Thoracic aorta (tissue), 2 donors: Measurements from ENCODE around the gene NECTIN4. TPM values are rescaled to one million over a fixed set of nuclear protein-coding genes. Genes with fewer than 3 reads are reported as not detected.
"Not testable (repeated sequence)": the region's sequence is repeated elsewhere in the genome, so short reads cannot be mapped to it uniquely, and the experiment has no call there.

ENCODE experiments used
- ATAC-seq: fragments of 150-250 bp; one replicate; pipeline ENCODE4 v1.8.0; 2017; ENCODE audit warnings: low read depth; ENCODE audit not compliant: insufficient number of reproducible peaks, low FRiP score
- DNase-seq: peaks from one replicate; pipeline ENCODE4 v3.0.0-alpha.2; 2020; ENCODE audit warnings: low spot score
- H3K27ac ChIP-seq, 2 donors: fragments of 200-600 bp; sonication (generic); 1 replicate in 1 of 2; 2 replicates in 1 of 2; pipeline ENCODE4 v1.5.1; 2016; ENCODE audit warnings: mild to moderate bottlenecking in 2 of 2, moderate library complexity in 2 of 2
- H3K27me3 ChIP-seq: fragments of 200-600 bp; sonication (generic); replicated peaks from 2 replicates; pipeline ENCODE4 v1.6.0; 2016; ENCODE audit warnings: mild to moderate bottlenecking; ENCODE audit not compliant: insufficient read depth
- H3K36me3 ChIP-seq: fragments of 200-600 bp; sonication (generic); one replicate; pipeline ENCODE4 v1.5.1; 2016
- H3K4me1 ChIP-seq, 2 donors: fragments of 200-600 bp; sonication (generic); 1 replicate in 1 of 2; 2 replicates in 1 of 2; pipeline versions ENCODE4 v1.5.1 to v1.6.0; 2016; ENCODE audit warnings: low read depth in 2 of 2, mild to moderate bottlenecking in 1 of 2; ENCODE audit not compliant: control insufficient read depth in 1 of 2
- H3K4me3 ChIP-seq: fragments of 200-600 bp; sonication (generic); 2 replicates; pipeline ENCODE4 v1.5.1; 2016; ENCODE audit warnings: mild to moderate bottlenecking
- H3K9me3 ChIP-seq: fragments of 200-600 bp; sonication (generic); 2 replicates; pipeline ENCODE4 v1.5.1; 2016
- CTCF ChIP-seq: fragments of 200-600 bp; sonication (generic); IDR thresholded peaks from one replicate; pipeline ENCODE4 v1.5.1; 2019; ENCODE audit warnings: antibody characterized with exemption
- total RNA-seq, 2 donors: library from RNA; depleted of rRNA; stranded (reverse); fragments of >200 nt; gene quantifications; one replicate each; pipeline versions ENCODE4 v1.1.0 to v1.2.3, GENCODE V29; 2016

The NECTIN4 gene
- total RNA-seq, 2 donors from 2014 or later, result 0.14 TPM; not detected in 1

GRCh38 chr1:161121834-161122233 is 32.5 kb upstream of the NECTIN4 start:
- Histone ChIP-seq H3K36me3 (peaks cover 33% of the 10 kb centered on the region), H3K4me1 (peaks cover 10 to 26% of the 10 kb centered on the region in 2 donors), H3K9me3 (no peaks in the 10 kb centered on the region), H3K27ac (no peak overlapping the region), H3K27me3 (no peaks in the 10 kb centered on the region), H3K4me3 (no peak overlapping the region)
- no peak for ATAC-seq
- TF ChIP-seq CTCF, result no peak
- no peak for DNase-seq

DNA sequence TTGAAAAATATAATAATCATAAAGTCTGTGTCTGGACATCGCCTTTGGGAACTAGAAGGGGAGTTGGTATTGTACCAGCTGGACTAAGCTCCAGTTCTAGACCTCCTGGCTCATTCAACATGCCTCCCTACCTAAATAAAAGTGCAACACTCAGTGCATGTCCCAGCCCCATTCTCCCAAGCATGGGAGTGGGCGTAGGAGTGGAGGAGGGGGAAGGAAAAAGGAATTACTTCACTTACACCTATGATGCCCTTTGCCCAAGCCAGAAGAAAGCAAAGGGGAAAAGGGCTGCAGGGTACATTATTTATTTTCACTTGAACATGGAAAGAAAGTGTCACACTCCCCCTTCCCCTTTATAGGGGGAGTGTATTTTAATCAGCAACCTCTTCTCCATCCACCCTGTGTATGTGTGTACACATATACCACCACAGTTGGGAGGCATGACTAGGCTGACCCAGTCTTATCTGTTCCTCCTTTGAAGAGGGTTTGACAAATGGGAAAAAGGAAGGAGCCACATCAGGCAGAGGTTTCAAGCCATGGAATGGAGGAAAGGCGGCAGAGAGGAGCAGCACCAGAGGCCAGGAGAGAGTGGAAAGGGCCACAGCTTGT is 31.8 kb upstream of the NECTIN4 start:
- DNase-seq, result no peak
- ATAC-seq, result no peak
- Histone ChIP-seq H3K36me3 (peaks cover 33% of the 10 kb centered on the region), H3K27me3 (no peaks in the 10 kb centered on the region), H3K4me1 (peaks cover 17 to 33% of the 10 kb centered on the region in 2 donors), H3K27ac (no peak overlapping the region), H3K9me3 (no peaks in the 10 kb centered on the region), H3K4me3 (no peak overlapping the region)
- no peak for TF ChIP-seq CTCF

DNA sequence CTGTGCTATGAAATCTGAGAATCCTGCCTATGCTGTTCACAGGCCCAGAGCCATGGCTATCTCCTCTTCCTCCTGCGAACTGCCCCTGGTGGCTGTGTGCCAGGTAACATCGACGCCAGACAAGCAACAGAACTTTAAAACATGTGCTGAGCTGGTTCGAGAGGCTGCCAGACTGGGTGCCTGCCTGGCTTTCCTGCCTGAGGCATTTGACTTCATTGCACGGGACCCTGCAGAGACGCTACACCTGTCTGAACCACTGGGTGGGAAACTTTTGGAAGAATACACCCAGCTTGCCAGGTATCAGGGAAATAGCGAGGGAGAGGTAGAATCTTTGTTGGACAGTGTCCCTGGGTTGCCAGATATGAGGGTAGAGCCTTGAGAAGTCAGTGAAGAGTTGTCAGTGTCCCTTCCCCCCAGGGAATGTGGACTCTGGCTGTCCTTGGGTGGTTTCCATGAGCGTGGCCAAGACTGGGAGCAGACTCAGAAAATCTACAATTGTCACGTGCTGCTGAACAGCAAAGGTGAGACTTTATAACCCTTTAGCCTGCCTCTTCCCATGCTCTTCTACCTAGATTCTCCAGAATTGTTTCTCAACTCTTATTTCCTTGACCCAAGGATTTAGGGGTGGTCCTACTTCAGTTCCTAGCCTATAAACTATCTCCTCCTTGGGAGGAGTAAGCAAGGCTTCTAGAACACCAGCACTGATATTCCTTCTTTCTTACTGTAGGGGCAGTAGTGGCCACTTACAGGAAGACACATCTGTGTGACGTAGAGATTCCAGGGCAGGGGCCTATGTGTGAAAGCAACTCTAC is 29.9 kb upstream of the NECTIN4 start:
- Histone ChIP-seq H3K27me3 (no peaks in the 10 kb centered on the region), H3K4me1 (peaks cover 24 to 48% of the 10 kb centered on the region in 2 donors), H3K27ac (peak overlapping the region; percentile 91 to 96), H3K4me3 (peak overlapping the region; percentile 82), H3K9me3 (no peaks in the 10 kb centered on the region), H3K36me3 (peaks cover 29% of the 10 kb centered on the region)
- no peak for TF ChIP-seq CTCF
- ATAC-seq, result peak; percentile 58
- no peak for DNase-seq

GRCh38 chr1:161117759-161118581 is 28.6 kb upstream of the NECTIN4 start, which contains the start of the genes NIT1 and PFDN2:
NIT1 (plus strand) TSS chr1:161118105; CDS start chr1:161118177, 72 bp downstream.
PFDN2 (minus strand) TSS chr1:161118037; CDS start chr1:161118026, 11 bp downstream.
- H3K27me3 ChIP-seq, result no peaks in the 10 kb centered on the region
- DNase-seq, result peak; percentile 60
- peak; percentile 44 for ATAC-seq
- H3K27ac ChIP-seq, result peak within 1 kb of the TSS; percentile 91 to 96
- peaks cover 24 to 51% of the 10 kb centered on the region in 2 donors for H3K4me1 ChIP-seq
- peaks cover 19% of the 10 kb centered on the region for H3K36me3 ChIP-seq
- H3K4me3 ChIP-seq, result peak within 1 kb of the TSS; percentile 82
- TF ChIP-seq CTCF, result no peak
- H3K9me3 ChIP-seq, result no peaks in the 10 kb centered on the region

- H3K4me1 ChIP-seq, result peaks cover 28 to 51% of the 10 kb centered on the region in 2 donors
- H3K4me3 ChIP-seq, result not testable (repeated sequence)
Measured at GRCh38 chr1:161115961-161116360, 26.6 kb upstream of the NECTIN4 start.

More at GRCh38 chr1:161115961-161116360, 26.6 kb upstream of the NECTIN4 start:
- not testable (repeated sequence) for H3K27me3 ChIP-seq, H3K27ac ChIP-seq, ATAC-seq, H3K9me3 ChIP-seq, DNase-seq, H3K36me3 ChIP-seq
